Smooth muscle cell (in vitro differentiated cells): ENCODE data around the gene LTBP4. TPM values are rescaled to one million over a fixed set of nuclear protein-coding genes. Genes with fewer than 3 reads are reported as not detected.

Experiments used
- DNase-seq: peaks from one replicate; lab custom pipeline; 2025; ENCODE audit not compliant: unreplicated experiment; lab: John Stamatoyannopoulos, UW
- H2AFZ ChIP-seq: fragments of 200-600 bp; sonication (generic); 2 replicates; pipeline ENCODE4 v1.6.0; 2016; ENCODE audit warnings: antibody characterized with exemption, low read depth, mild to moderate bottlenecking
- H3F3A ChIP-seq: fragments of 200-600 bp; sonication (generic); 2 replicates; pipeline ENCODE4 v1.6.0; 2017; ENCODE audit warnings: antibody characterized with exemption, low read depth
- H3K27ac ChIP-seq: fragments of 200-600 bp; sonication (generic); 2 replicates; pipeline ENCODE4 v1.5.1; 2016; ENCODE audit warnings: low read depth, mild to moderate bottlenecking
- H3K27me3 ChIP-seq: fragments of 200-600 bp; sonication (generic); 2 replicates; pipeline ENCODE4 v1.6.1; 2016; ENCODE audit warnings: low read depth, mild to moderate bottlenecking
- H3K36me3 ChIP-seq: fragments of 200-600 bp; sonication (generic); 2 replicates; pipeline ENCODE4 v1.5.1; 2016; ENCODE audit warnings: low read depth
- H3K4me1 ChIP-seq: fragments of 200-600 bp; sonication (generic); 2 replicates; pipeline ENCODE4 v1.5.1; 2016; ENCODE audit warnings: low read depth
- H3K4me2 ChIP-seq: fragments of 200-600 bp; sonication (generic); 2 replicates; pipeline ENCODE4 v1.6.0; 2016; ENCODE audit warnings: mild to moderate bottlenecking
- H3K4me3 ChIP-seq: fragments of 200-600 bp; sonication (generic); 2 replicates; pipeline ENCODE4 v1.5.1; 2016; ENCODE audit warnings: mild to moderate bottlenecking
- H3K79me2 ChIP-seq: fragments of 200-600 bp; sonication (generic); 2 replicates; pipeline ENCODE4 v1.6.0; 2016; ENCODE audit warnings: low read depth, mild to moderate bottlenecking
- H3K9ac ChIP-seq: fragments of 200-600 bp; sonication (generic); 2 replicates; pipeline ENCODE4 v1.6.0; 2016; ENCODE audit warnings: low read depth
- H3K9me3 ChIP-seq: fragments of 200-600 bp; sonication (generic); replicated peaks from 2 replicates; pipeline ENCODE4 v1.5.1; 2016; ENCODE audit warnings: low read depth
- H4K20me1 ChIP-seq: fragments of 200-600 bp; sonication (generic); 2 replicates; pipeline ENCODE4 v1.6.0; 2016; ENCODE audit warnings: low read depth
- WGBS: methylation state at CpG from one replicate; pipeline ENCODE4 v1.1.7; 2016; ENCODE audit warnings: low lambda C conversion rate; 5-methylcytosine and 5-hydroxymethylcytosine counted together
- polyA plus RNA-seq: library from polyadenylated mRNA; unstranded; fragments of >200 nt; fragmentation: Nextera tagmentation; extraction: Ambion mirVana; gene quantifications from 2 replicates; pipeline ENCODE4 v1.2.1, GENCODE V29; 2016
- total RNA-seq: library from RNA; depleted of rRNA; stranded (reverse); fragments of >200 nt; gene quantifications from 2 replicates; pipeline ENCODE4 v1.2.3, GENCODE V29; 2014
- TF ChIP-seq, protein P1 (sequence below): fragments of 200-600 bp; sonication (generic); IDR thresholded peaks from 2 replicates; pipeline ENCODE4 v1.5.1; 2017; ENCODE audit warnings: borderline replicate concordance, mild to moderate bottlenecking, antibody characterized with exemption; ENCODE audit not compliant: insufficient read depth, poor library complexity, severe bottlenecking

Gene LTBP4
- total and polyA plus RNA-seq, 2 experiments from 2014 or later = 38.5 to 188 TPM

- no peaks in the 10 kb centered on the region for H3K27me3 ChIP-seq
- 97% methylated on average over 8 of the region's 8 CpGs for WGBS
- peaks cover 9% of the 10 kb centered on the region for H3K4me1 ChIP-seq
- H2AFZ ChIP-seq = no peak overlapping the region
- peaks cover 73% of the 10 kb centered on the region for H4K20me1 ChIP-seq
- no peaks in the 10 kb centered on the region for H3K36me3 ChIP-seq
- H3K4me3 ChIP-seq = no peak overlapping the region
- no peak overlapping the region for H3K4me2 ChIP-seq
- TF ChIP-seq, protein P1, sequence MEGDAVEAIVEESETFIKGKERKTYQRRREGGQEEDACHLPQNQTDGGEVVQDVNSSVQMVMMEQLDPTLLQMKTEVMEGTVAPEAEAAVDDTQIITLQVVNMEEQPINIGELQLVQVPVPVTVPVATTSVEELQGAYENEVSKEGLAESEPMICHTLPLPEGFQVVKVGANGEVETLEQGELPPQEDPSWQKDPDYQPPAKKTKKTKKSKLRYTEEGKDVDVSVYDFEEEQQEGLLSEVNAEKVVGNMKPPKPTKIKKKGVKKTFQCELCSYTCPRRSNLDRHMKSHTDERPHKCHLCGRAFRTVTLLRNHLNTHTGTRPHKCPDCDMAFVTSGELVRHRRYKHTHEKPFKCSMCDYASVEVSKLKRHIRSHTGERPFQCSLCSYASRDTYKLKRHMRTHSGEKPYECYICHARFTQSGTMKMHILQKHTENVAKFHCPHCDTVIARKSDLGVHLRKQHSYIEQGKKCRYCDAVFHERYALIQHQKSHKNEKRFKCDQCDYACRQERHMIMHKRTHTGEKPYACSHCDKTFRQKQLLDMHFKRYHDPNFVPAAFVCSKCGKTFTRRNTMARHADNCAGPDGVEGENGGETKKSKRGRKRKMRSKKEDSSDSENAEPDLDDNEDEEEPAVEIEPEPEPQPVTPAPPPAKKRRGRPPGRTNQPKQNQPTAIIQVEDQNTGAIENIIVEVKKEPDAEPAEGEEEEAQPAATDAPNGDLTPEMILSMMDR = no peak
- H3K27ac ChIP-seq = no peak overlapping the region
- H3K9ac ChIP-seq = no peak overlapping the region
- DNase-seq = no peak
- no peaks in the 10 kb centered on the region for H3F3A ChIP-seq
- H3K79me2 ChIP-seq = no peaks in the 10 kb centered on the region
- H3K9me3 ChIP-seq = no peaks in the 10 kb centered on the region
Observed at GRCh38 chr19:40620161-40620485, 19.0 kb downstream of the LTBP4 start.

GRCh38 chr19:40621283-40621682 is 20.1 kb downstream of the LTBP4 start:
- DNase-seq = no peak
- H3K4me2 ChIP-seq = no peak overlapping the region
- no peaks in the 10 kb centered on the region for H3K79me2 ChIP-seq
- H3K27ac ChIP-seq = no peak overlapping the region
- H3K27me3 ChIP-seq = no peaks in the 10 kb centered on the region
- WGBS = 78% methylated on average over 2 of the region's 2 CpGs
- H3K9ac ChIP-seq = no peak overlapping the region
- no peaks in the 10 kb centered on the region for H3K9me3 ChIP-seq
- H3K36me3 ChIP-seq = no peaks in the 10 kb centered on the region
- TF ChIP-seq, protein P1 = no peak
- peaks cover 9% of the 10 kb centered on the region for H3K4me1 ChIP-seq
- H4K20me1 ChIP-seq = peaks cover 62% of the 10 kb centered on the region
- H3F3A ChIP-seq = no peaks in the 10 kb centered on the region
- H2AFZ ChIP-seq = no peak overlapping the region
- H3K4me3 ChIP-seq = no peak overlapping the region

DNA sequence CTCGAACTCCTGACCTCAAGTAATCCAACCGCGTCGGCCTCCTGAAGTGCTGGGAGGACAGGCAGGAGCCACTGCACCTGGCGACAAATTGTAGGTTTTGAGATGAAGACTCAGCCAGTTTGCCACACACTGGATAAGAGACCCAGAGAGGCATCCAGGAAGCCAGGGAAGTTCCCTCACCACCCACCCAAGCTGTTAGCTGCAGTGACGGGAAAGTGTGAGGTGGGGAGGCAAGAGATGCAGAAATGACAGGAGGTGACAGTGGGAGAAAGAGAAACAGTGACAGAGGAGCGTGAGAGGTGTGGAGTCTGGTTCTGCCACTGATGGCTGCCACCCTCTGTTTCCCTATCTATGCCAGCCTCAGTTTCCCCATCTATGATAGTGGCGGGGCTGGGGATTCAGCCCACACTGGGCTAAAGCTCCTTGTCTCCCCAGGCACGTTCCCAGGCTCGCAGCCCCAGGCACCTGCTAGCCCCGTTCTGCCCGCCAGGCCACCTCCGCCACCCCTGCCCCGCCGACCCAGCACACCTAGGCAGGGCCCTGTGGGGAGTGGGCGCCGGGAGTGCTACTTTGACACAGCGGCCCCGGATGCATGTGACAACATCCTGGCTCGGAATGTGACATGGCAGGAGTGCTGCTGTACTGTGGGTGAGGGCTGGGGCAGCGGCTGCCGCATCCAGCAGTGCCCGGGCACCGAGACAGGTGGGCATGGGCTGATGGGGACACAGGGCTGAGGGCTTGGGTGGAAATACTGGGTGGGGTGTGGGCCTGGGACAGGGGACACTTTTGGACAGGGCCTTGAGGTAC is 21.0 kb downstream of the LTBP4 start:
- Histone ChIP-seq H2AFZ (no peak overlapping the region), H3K4me2 (no peak overlapping the region), H3K4me1 (peaks cover 9% of the 10 kb centered on the region), H3K9me3 (no peaks in the 10 kb centered on the region), H4K20me1 (peaks cover 53% of the 10 kb centered on the region), H3K27ac (no peak overlapping the region), H3K79me2 (no peaks in the 10 kb centered on the region), H3K4me3 (no peak overlapping the region), H3F3A (no peaks in the 10 kb centered on the region), H3K9ac (no peak overlapping the region), H3K36me3 (no peaks in the 10 kb centered on the region), H3K27me3 (no peaks in the 10 kb centered on the region)
- 95% methylated on average over 24 of the region's 24 CpGs for WGBS
- TF ChIP-seq, protein P1 = no peak
- DNase-seq = no peak

- peaks cover 50% of the 10 kb centered on the region for H4K20me1 ChIP-seq
- no peak for DNase-seq
- H2AFZ ChIP-seq = no peak overlapping the region
- TF ChIP-seq, protein P1 = no peak
- H3F3A ChIP-seq = no peaks in the 10 kb centered on the region
- H3K9ac ChIP-seq = no peak overlapping the region
- peaks cover 9% of the 10 kb centered on the region for H3K4me1 ChIP-seq
- no peak overlapping the region for H3K4me3 ChIP-seq
- WGBS = 99% methylated on average over 7 of the region's 7 CpGs
- H3K27me3 ChIP-seq = no peaks in the 10 kb centered on the region
- H3K36me3 ChIP-seq = no peaks in the 10 kb centered on the region
- no peak overlapping the region for H3K27ac ChIP-seq
- no peak overlapping the region for H3K4me2 ChIP-seq
- no peaks in the 10 kb centered on the region for H3K9me3 ChIP-seq
- H3K79me2 ChIP-seq = no peaks in the 10 kb centered on the region
Observed at GRCh38 chr19:40622773-40623075, 21.6 kb downstream of the LTBP4 start.
